Glomerular visceral epithelial cell (primary cell): ENCODE data around the gene FCN1.
"Not testable (repeated sequence)": the region's sequence is repeated elsewhere in the genome, so short reads cannot be mapped to it uniquely, and the experiment has no call there.

Experiments used
- DNase-seq: peaks from one replicate; pipeline ENCODE4 v3.0.0-alpha.2; 2016; ENCODE audit errors: extremely low spot score

Gene FCN1

GRCh38 chr9:134871697-134872340, 45.9 kb downstream of the FCN1 start:
- DNase-seq: no peak

GRCh38 chr9:134870746-134871662, 46.7 kb downstream of the FCN1 start:
- DNase-seq: no peak

- no peak for DNase-seq
Observed at GRCh38 chr9:134870301-134870694, 47.4 kb downstream of the FCN1 start.

GRCh38 chr9:134869554-134870300, 48.0 kb downstream of the FCN1 start:
- DNase-seq: no peak

- DNase-seq: no peak
Observed at GRCh38 chr9:134868751-134869553, 48.8 kb downstream of the FCN1 start.

GRCh38 chr9:134867917-134868750, 49.6 kb downstream of the FCN1 start:
- DNase-seq: no peak

GRCh38 chr9:134864821-134865190, 52.9 kb downstream of the FCN1 start:
- DNase-seq: no peak

- DNase-seq: no peak
Observed at GRCh38 chr9:134863941-134864820, 53.5 kb downstream of the FCN1 start.

GRCh38 chr9:134863306-134863902, 54.3 kb downstream of the FCN1 start:
- DNase-seq: no peak

GRCh38 chr9:134861595-134862334, 55.9 kb downstream of the FCN1 start:
- no peak for DNase-seq

- no peak for DNase-seq
Observed at GRCh38 chr9:134860510-134860909, 57.2 kb downstream of the FCN1 start.

GRCh38 chr9:134858051-134858841, 59.5 kb downstream of the FCN1 start:
- DNase-seq: peak; percentile 41

GRCh38 chr9:134857451-134857850, 60.3 kb downstream of the FCN1 start:
- DNase-seq: not testable (repeated sequence)

- no peak for DNase-seq
Observed at GRCh38 chr9:134855900-134856377, 61.8 kb downstream of the FCN1 start.
